ENCODE measurements around the gene KIF25. TPM values are rescaled to one million over a fixed set of nuclear protein-coding genes. Genes with fewer than 3 reads are reported as not detected.

Gene KIF25
- total RNA-seq, 1 experiment from 2014 or later, result not detected

- DNase-seq, result no peak
- H2AFZ ChIP-seq, result no peak overlapping the region
- H3K27ac ChIP-seq, result no peak overlapping the region
- H3K36me3 ChIP-seq (ENCODE audit: low read depth), result no peaks in the 10 kb centered on the region
- intact Hi-C loops (cut with micrococcal nuclease; ENCODE audit: unreplicated experiment), result no loop called here
- ChIA-PET CTCF (no interaction called here), POLR2A (ENCODE audit: unreplicated experiment) (no interaction called here)
- H3K9me2 ChIP-seq (ENCODE audit: insufficient read depth), result no peaks in the 10 kb centered on the region
- no TSS peak for BruUV-seq (replicated peaks)
- H4K20me1 ChIP-seq (ENCODE audit: insufficient read depth), result no peaks in the 10 kb centered on the region
- H3F3A ChIP-seq (ENCODE audit: insufficient read depth, low read depth), result no peaks in the 10 kb centered on the region
- peaks cover 100% of the 10 kb centered on the region for H3K27me3 ChIP-seq (ENCODE audit: insufficient read depth, low read depth)
- H3K4me2 ChIP-seq, result no peak overlapping the region
- no peaks in the 10 kb centered on the region for H3K79me2 ChIP-seq (ENCODE audit: low read depth)
- no peaks in the 10 kb centered on the region for H3K9me3 ChIP-seq (ENCODE audit: insufficient read depth, low read depth)
- H3K4me3 ChIP-seq, result no peak overlapping the region
- no peak for TF ChIP-seq EZH2 (IDR thresholded peaks at IDR 0.05; ENCODE audit: low read depth)
- TF ChIP-seq CTCF (conservative IDR thresholded peaks at IDR 0.05), result no peak
- no peaks in the 10 kb centered on the region for H3K4me1 ChIP-seq (replicated peaks; ENCODE audit: insufficient read depth)
These were observed 88.6 kb downstream of the KIF25 start for GRCh38 chr6:168086066-168086465.

GRCh38 chr6:168086616-168087015 is 89.1 kb downstream of the KIF25 start:
- no peak for DNase-seq
- TF ChIP-seq EZH2 (IDR thresholded peaks at IDR 0.05; ENCODE audit: low read depth), result no peak
- H2AFZ ChIP-seq, result no peak overlapping the region
- H4K20me1 ChIP-seq (ENCODE audit: insufficient read depth), result no peaks in the 10 kb centered on the region
- POLR2A ChIA-PET (ENCODE audit: unreplicated experiment), result no interaction called here
- no peaks in the 10 kb centered on the region for H3K9me2 ChIP-seq (ENCODE audit: insufficient read depth)
- H3K4me3 ChIP-seq, result no peak overlapping the region
- peaks cover 100% of the 10 kb centered on the region for H3K27me3 ChIP-seq (ENCODE audit: insufficient read depth, low read depth)
- CTCF ChIA-PET, result no interaction called here
- BruUV-seq (replicated peaks), result no TSS peak
- no peaks in the 10 kb centered on the region for H3K4me1 ChIP-seq (replicated peaks; ENCODE audit: insufficient read depth)
- no peak overlapping the region for H3K4me2 ChIP-seq
- no peaks in the 10 kb centered on the region for H3K79me2 ChIP-seq (ENCODE audit: low read depth)
- no peaks in the 10 kb centered on the region for H3K36me3 ChIP-seq (ENCODE audit: low read depth)
- H3F3A ChIP-seq (ENCODE audit: insufficient read depth, low read depth), result no peaks in the 10 kb centered on the region
- H3K27ac ChIP-seq, result no peak overlapping the region
- intact Hi-C loops (cut with micrococcal nuclease; ENCODE audit: unreplicated experiment), result no loop called here
- H3K9me3 ChIP-seq (ENCODE audit: insufficient read depth, low read depth), result no peaks in the 10 kb centered on the region

GRCh38 chr6:168087436-168088160 is 90.1 kb downstream of the KIF25 start:
- ChIA-PET CTCF (no interaction called here), POLR2A (ENCODE audit: unreplicated experiment) (no interaction called here)
- no peak overlapping the region for H2AFZ ChIP-seq
- DNase-seq, result no peak
- H3K4me1 ChIP-seq (replicated peaks; ENCODE audit: insufficient read depth), result no peaks in the 10 kb centered on the region
- BruUV-seq (replicated peaks), result no TSS peak
- no peak overlapping the region for H3K4me2 ChIP-seq
- H3K9me3 ChIP-seq (ENCODE audit: insufficient read depth, low read depth), result no peaks in the 10 kb centered on the region
- TF ChIP-seq EZH2 (IDR thresholded peaks at IDR 0.05; ENCODE audit: low read depth) (no peak), CTCF (conservative IDR thresholded peaks at IDR 0.05) (no peak)
- H3F3A ChIP-seq (ENCODE audit: insufficient read depth, low read depth), result no peaks in the 10 kb centered on the region
- no peaks in the 10 kb centered on the region for H3K36me3 ChIP-seq (ENCODE audit: low read depth)
- no peaks in the 10 kb centered on the region for H4K20me1 ChIP-seq (ENCODE audit: insufficient read depth)
- H3K9me2 ChIP-seq (ENCODE audit: insufficient read depth), result no peaks in the 10 kb centered on the region
- intact Hi-C loops (cut with micrococcal nuclease; ENCODE audit: unreplicated experiment), result no loop called here
- peaks cover 100% of the 10 kb centered on the region for H3K27me3 ChIP-seq (ENCODE audit: insufficient read depth, low read depth)
- H3K4me3 ChIP-seq, result no peak overlapping the region
- H3K27ac ChIP-seq, result no peak overlapping the region
- no peaks in the 10 kb centered on the region for H3K79me2 ChIP-seq (ENCODE audit: low read depth)
